Peyer's patch (tissue), 4 donors: ENCODE measurements around the gene ITPRIP.

Experiments
- CTCF ChIP-seq, 6 experiments: fragments of 450-650 bp in 4 of 6; fragments of 200-600 bp in 2 of 6; sonication (generic) in 1 of 6; IDR thresholded peaks; one replicate each; pipeline ENCODE4 v1.5.1; 2017 to 2019; ENCODE audit warnings: antibody characterized with exemption in 6 of 6, mild to moderate bottlenecking in 3 of 6, moderate library complexity in 1 of 6
- POLR2A ChIP-seq, 2 donors: fragments of 450-650 bp; IDR thresholded peaks; one replicate each; pipeline ENCODE4 v1.5.1; 2017; ENCODE audit warnings: antibody characterized with exemption in 2 of 2, mild to moderate bottlenecking in 2 of 2, moderate library complexity in 2 of 2

GRCh38 chr10:104321226-104321625, 17.0 kb downstream of the ITPRIP start:
- no peak for TF ChIP-seq CTCF (IDR thresholded peaks at IDR 0.05)
- TF ChIP-seq POLR2A (IDR thresholded peaks at IDR 0.05): no peak
